HG02970 (cell line): ENCODE results near the gene PDGFRA.

ENCODE experiments used
- ATAC-seq: cut with Tn5 transposase; IDR thresholded peaks from one replicate; pipeline ENCODE4 v1.9.1; 2021; ENCODE audit warnings: mild to moderate bottlenecking, moderate library complexity, moderate number of reproducible peaks; ENCODE audit not compliant: unreplicated experiment, low FRiP score

Gene PDGFRA

DNA sequence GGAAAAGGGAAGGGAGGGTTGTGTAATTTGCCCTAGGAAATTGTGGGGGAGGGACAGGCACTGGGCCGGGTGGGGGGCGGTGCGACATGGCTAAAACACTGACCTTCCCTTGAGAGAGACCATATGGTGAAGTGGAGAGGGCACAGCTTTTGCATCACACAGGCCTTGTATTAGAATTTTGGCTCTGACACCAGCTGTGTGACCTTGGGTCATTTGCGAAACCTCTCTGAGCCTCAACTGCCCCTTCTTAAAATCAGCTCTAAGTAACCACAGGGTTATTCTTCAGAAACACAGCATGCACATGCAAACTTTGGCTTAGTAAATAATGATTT is 25.8 kb downstream of the PDGFRA start:
- no peak for ATAC-seq

DNA sequence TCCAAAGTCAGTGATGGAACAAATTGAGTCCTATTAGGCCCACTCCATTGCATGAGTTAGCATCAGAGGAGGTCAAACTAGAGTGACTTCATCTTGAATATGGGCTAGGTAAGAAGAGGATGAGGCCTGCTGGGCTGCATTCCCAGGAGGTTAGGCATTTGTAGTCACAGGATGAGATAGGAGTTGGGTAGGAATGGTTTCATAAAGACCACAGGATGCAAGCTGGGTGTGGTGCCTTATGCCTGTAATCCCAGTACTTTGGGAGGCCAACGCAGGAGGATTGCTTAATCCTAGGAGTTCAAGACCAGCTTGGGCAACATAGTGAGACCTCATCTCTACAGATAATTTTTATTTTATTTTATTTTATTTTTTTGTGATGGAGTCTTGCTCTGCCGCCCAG is 26.8 kb downstream of the PDGFRA start:
- no peak for ATAC-seq

DNA sequence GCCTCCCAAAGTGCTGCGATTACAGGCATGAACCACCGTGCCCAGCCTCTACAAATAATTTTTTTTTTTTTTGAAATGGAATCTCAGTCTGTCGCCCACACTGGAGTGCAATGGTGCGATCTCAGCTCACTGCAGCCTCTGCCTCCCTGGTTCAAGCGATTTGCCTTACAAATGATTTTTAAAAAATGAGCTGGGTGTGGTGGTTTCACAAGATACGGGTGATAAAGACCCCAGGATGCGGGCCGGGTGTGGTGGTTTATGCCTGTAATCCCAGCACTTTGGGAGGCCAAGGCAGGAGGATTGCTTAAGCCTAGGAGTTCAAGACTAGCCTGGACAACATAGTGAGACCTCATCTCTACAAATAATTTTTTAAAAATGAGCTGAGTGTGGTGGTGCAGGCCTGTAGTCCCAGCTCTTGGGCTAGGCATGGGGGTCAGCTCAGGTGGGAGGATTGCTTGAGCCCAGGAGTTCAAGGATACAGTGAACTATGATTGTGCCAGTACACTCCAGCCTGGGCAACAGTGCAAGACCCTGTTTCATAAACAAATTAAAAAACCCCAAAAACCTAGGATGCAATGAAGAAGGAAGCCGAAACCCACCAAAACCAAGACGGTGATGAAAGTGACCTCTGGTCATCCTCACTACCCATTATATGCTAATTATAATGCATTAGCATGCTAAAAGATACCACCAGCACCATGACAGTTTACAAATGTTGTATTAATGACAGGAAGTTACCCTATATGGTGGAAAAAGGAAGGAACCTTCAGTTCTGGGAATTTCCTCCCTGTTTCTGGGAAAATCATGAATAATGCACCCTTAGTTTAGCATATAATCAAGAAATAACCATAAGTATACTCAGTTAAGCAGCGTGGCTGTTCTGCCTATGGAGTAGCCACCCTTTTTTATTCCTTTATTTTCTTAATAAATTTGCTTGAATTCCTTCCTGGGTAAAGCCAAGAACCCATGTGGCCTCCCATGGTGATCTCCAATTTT is 27.7 kb downstream of the PDGFRA start:
- no peak for ATAC-seq

DNA sequence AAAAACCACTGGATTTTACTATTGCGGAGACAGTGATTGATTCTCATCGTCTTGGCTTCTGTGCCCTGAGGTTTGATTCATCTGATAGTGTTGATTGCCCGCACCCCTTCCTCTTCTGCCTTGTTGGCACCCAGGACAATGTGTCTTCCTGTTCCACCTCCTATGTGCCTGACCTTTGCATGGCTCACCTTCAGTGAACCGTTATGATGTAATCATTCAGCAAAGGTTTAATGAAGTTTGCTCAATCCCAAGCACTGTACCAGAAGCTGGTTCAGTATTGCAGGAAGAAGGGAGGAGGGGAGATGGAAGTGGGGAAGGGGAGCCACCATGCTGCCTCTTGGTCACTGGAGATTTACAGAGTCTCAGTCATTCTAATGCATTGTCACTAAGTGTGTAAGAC is 36.3 kb downstream of the PDGFRA start:
- no peak for ATAC-seq

DNA sequence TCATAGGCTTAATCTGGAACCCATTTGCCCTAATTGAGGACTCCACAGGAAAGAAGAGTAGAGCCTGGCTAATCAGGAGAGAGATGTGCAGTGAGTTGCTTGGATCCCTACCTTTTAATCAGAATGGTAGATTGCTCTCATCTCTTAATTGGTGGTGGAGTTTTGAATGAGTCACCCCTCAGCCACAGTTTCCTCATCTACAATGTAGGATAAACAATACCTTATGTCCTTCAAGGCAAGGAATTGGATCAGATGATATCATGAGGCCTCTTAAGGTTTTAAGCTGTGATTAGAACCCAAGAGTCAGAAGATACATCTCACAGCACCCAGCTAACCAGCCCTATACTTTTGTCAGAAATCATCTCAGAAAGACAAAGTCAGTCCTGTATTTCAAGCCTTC is 39.1 kb downstream of the PDGFRA start:
- no peak for ATAC-seq

DNA sequence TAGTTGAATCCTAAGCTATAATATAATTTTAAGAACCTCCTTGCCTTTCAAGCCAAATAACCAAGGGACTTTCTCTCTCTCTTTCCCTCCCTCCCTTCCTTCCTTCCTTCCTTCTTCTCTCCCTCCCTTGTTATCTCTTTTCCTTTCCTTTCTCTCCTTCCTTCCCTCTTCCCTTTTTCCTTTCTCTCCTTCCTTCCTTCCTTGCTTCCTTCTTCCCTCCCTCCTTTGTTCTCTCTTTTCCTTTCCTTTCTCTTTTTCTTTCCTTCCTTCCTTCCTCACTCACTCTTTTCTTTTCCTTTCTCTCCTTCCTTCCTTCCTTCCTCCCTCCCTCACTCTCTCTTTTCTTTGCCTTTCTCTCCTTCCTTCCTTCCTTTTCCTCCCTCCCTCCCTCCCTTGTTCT is 42.4 kb downstream of the PDGFRA start:
- no peak for ATAC-seq

DNA sequence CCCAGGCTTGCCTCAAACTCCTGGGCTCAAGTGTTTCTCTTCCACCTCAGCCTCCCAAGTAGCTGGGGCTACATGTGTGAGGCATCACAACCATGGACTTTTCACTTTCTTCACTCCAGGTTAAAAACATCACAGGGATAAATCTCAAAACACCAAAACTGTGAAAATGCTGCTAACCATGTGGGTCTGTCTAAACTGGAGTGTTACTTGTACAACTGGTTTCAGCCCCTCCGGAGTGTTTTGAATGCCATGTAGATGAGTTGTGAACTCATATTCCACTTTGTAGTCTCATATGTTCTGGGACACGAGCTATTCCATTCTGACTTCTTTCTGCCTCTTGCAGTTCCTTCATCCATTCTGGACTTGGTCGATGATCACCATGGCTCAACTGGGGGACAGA is 43.0 kb downstream of the PDGFRA start:
- no peak for ATAC-seq

DNA sequence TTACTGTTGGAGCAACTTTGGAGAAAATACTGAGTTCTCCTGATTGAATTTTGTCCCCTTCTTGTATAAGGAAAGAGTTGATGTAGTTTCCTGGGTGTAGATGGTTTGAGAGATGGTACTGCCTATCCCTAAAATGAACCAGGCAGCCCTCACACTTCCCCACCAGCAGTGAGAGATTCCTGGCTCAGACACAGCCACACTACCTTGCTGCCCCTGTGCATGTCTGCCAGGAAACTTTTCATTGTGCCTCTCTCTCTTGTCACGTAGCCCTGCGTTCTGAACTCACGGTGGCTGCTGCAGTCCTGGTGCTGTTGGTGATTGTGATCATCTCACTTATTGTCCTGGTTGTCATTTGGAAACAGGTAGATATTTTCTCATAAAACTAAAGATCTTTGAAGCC is 45.2 kb downstream of the PDGFRA start:
- ATAC-seq = no peak

DNA sequence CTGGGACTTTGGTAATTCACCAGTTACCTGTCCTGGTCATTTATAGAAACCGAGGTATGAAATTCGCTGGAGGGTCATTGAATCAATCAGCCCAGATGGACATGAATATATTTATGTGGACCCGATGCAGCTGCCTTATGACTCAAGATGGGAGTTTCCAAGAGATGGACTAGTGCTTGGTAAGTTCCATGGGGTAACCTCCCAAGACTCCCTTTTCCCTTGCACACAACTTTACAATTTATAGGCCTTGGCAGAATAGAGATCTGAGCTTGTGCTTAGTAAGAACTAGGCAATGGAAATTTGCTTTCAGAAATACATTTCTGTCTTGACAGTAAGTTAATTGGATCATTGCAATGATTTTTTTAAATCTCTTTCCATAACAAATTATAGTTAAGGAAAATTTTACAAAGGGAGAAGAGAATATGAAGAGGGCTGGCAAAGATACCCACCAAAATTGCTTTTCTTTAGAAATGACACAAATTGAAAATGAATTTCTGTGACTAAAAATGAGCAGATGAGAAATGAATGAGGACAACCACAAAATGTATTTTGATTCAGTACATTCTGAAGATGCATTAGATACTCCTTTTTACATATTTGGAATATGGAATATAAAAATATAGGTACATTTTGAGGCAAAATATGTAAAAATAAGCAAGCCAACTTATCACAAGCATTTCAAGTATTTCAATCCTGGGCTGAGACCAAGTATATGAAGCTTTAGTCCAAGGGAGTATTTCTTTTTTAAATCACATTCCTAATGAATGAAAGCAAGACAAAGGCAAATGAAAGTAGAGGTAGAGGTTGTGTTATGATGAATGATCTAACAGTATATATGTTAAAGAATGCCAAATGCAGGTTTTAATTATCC is 45.9 kb downstream of the PDGFRA start:
- no peak for ATAC-seq

DNA sequence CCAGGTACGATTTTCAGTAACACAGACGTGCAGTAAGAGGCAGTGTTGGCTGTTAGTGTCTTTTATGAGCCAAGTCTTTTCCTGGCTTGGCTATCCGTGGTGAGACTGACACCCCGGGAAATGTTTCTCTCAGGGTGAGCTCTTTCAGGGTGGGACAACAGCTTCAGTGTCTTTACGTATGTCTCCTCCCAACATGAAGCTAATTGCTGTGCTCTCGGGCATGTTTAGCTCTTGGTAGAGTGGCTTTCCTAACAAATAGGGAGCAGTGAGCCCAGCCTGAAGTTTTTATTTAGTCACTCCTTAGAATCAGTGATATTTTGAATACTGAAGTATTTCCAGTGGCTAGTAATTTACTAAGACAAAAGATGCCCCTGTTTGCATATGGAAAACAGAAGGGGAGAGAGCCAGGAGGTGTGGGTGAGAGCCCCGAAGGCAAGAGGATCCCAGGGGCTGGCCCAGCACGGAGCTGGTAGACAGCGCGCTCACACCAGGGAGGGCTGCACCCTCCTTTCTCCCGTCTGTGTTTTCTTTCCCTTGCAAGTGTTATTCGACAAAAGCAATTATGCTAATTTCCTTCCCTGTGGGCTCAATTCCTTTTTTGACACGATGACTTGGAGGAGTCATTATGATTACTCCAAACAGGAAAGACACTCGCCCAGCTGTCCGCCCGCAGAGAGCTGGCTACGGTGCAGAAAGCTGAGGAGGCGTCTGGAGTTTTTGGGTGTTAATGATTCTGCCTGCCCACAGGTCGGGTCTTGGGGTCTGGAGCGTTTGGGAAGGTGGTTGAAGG is 47.7 kb downstream of the PDGFRA start:
- no peak for ATAC-seq

DNA sequence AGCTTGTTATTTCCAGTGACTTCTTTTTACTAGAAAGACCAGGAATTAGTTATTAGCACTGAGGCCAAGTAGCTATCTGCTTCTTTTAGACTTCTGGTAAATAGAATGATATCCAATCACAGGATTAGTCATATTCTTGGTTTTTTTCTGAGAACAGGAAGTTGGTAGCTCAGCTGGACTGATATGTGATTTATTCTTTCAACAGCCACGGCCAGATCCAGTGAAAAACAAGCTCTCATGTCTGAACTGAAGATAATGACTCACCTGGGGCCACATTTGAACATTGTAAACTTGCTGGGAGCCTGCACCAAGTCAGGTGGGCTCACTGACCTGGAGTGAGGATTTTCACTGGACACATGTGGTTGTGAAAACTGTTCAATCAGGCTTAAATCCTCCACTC is 48.6 kb downstream of the PDGFRA start:
- ATAC-seq = no peak

DNA sequence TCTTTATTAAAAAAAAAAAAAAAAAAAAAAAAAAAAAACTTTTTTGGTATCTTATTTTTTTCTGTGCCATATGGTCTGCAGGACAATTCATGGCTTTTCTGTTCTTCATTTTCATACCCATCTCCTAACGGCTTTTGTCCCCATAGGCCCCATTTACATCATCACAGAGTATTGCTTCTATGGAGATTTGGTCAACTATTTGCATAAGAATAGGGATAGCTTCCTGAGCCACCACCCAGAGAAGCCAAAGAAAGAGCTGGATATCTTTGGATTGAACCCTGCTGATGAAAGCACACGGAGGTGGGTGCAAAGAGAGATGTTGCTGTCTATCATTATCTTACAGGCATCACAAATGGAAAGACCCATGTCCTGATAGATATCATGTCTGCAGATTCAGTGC is 49.1 kb downstream of the PDGFRA start:
- no peak for ATAC-seq

DNA sequence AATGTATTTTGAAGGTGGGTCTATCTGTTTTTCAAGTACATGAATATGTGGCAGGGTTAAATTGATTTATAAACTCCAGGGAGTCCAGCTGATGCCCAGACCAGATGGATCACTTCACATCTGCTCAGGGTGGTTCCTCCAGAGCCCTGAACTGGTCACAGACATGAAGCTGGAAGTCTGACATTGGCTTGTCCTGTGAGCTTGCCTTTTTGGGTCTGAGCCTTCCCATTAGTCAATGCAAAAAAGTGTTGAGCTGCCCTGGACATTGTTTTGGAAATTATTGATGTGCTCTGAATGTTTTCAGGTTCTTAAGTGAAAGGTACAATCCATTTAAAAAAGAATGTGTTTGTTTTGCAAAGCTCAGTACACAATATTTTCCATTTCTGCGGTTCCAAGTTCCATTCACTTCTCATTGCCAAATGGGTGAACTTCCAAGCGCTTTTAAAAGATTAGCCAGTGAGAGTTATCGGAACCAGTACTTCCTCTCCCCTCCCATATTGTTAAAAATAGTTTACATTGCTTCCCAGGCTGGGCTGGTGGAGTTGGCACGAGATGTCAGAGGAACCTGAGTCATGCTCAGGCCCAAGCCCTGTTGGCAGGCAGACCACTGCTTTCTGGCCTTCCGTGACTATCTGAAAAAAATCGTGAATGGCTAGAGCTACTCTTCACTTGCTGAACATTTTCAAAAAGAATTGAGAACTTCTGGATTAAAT is 52.1 kb downstream of the PDGFRA start:
- ATAC-seq = no peak

DNA sequence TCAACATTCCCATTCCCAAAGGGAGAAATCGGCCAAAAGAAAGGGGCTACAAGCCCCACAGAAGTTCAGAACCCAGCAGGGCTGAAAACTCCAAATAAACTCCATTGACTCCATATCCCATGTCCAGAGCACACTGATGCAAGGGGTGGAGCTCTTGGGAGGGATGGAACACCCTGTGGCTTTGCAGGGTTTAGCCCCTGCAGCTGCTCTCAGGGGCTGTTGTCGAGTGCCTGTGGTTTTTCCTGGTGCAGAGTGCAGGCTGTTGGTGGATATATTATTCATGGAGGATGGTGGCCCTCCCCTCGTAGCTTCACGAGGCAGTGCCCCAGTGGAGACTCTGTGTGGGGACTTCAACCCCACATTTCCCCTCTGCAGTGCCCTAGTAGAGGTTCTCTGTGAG is 53.7 kb downstream of the PDGFRA start:
- ATAC-seq = no peak

DNA sequence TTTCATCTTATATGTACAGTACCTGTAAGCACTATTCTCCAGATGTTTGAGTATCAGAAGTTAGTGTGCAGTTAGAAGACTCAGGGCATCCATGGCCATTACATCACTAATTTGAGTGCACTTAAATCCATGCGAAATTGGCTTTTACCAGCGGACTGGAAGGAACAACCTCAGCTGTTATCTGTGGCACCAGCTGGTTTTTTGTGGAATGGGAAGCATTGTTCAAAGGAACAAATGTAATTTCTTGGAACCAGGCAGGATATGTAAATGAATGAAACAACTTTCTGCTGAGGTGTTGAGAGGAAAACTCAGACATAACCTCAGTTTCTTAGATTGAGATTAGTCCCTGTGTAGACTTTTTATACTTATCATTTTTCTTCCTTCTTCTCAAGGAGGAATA is 60.2 kb downstream of the PDGFRA start:
- no peak for ATAC-seq

DNA sequence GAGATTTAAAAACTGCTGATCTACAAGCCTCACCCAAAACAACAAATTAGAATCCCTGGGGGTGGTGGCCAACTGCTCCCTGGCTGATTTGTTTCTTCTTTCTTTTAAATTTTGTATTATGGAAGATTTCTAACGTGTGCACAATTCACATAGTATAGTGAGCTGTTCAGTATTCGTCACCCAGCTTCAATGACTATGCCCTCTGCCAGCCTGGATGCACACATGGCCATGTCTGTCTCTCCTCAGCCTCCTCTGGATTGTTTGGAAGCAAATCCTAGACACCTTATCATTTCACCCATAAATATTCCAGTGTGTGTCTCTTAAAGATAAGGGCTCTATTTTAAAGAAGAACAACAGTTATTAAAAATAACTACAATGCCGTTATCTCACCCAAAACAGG is 61.9 kb downstream of the PDGFRA start:
- no peak for ATAC-seq

DNA sequence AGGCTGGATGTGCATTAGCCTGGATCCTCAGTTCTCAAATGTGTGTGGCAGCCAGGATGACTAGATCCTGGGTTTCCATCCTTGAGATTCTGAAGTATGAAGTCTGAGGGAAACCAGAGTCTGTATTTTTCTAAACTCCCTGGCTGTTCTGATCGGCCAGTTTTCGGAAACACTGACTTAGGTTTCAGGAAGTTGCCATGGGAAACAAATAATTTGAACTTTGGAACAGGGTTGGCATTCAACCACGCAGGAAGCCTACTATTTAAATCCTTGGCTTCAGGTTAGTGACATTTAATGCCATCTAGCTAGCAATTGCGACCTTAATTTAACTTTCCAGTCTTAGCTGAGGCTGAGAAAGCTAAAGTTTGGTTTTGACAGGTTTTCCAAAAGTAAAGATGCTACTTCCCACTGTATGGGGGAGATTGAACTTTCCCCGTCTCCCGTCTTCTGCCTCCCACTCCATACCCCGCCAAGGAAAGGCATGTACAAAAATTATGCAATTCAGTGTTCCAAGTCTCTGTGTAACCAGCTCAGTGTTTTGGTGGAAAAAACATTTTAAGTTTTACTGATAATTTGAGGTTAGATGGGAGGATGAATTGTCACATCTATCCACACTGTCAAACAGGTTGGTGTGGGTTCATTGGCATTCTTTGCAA is 67.6 kb downstream of the PDGFRA start:
- no peak for ATAC-seq

DNA sequence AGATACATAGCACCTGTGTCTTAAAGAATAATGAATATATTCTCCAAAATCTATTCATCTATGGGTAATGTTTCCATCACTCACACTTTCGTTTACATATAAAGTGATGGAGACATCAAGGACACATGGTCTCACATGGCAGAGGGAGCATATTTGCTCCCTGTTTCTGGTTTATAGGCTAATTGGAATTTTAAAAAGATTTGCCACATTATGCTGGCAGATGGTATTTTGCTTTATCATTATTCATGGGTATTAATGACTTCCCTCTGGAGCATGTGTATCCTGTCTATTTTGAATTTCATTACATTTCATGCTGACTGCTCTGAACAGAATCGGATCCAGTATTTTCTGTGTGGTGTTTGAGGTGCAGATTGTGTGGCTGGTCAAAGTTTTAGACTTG is 79.0 kb downstream of the PDGFRA start:
- ATAC-seq = no peak
